ENCODE data around the gene GALR1.
"Not testable (repeated sequence)": the region's sequence is repeated elsewhere in the genome, so short reads cannot be mapped to it uniquely, and the experiment has no call there.

GALR1 gene

GRCh38 chr18:77223221-77223639 lies 26.4 kb upstream of the GALR1 start:
- no peaks in the 10 kb centered on the region for H3K36me3 ChIP-seq (ENCODE audit: control insufficient read depth, insufficient read depth, low read length)
- H3K79me2 ChIP-seq = no peaks in the 10 kb centered on the region
- no peaks in the 10 kb centered on the region for H3K4me1 ChIP-seq
- H3K9me3 ChIP-seq (ENCODE audit: control insufficient read depth, low read length) = no peaks in the 10 kb centered on the region
- TF ChIP-seq, protein P1, sequence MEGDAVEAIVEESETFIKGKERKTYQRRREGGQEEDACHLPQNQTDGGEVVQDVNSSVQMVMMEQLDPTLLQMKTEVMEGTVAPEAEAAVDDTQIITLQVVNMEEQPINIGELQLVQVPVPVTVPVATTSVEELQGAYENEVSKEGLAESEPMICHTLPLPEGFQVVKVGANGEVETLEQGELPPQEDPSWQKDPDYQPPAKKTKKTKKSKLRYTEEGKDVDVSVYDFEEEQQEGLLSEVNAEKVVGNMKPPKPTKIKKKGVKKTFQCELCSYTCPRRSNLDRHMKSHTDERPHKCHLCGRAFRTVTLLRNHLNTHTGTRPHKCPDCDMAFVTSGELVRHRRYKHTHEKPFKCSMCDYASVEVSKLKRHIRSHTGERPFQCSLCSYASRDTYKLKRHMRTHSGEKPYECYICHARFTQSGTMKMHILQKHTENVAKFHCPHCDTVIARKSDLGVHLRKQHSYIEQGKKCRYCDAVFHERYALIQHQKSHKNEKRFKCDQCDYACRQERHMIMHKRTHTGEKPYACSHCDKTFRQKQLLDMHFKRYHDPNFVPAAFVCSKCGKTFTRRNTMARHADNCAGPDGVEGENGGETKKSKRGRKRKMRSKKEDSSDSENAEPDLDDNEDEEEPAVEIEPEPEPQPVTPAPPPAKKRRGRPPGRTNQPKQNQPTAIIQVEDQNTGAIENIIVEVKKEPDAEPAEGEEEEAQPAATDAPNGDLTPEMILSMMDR (IDR thresholded peaks at IDR 0.05) = no peak
- no peak overlapping the region for H3K9ac ChIP-seq
- H3K4me3 ChIP-seq (ENCODE audit: low read depth, low read length) = no peak overlapping the region
- H2AFZ ChIP-seq = no peak overlapping the region
- H3K27ac ChIP-seq = no peak overlapping the region
- H3K4me2 ChIP-seq (ENCODE audit: low read length) = no peak overlapping the region
- H3K27me3 ChIP-seq (ENCODE audit: control insufficient read depth, insufficient read depth, low read length) = no peaks in the 10 kb centered on the region

DNA sequence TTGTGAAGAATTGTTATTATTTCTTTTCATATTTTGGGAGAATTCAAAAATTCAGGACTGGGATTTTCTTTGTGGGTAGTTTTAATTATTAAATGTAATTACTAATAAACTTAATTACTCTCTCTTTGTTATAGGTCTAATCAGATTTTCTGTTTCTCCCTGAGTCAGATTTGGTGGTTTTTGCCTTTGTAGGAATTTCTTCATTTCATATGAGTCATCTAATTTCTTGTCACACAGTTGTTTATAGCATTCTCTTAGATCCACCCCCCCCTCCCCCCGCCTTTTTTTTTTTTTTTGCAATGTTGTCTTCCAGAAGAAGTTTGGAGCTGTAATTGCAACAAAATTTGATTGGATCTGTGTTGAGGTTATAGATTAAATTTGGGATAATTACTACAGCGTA lies 26.0 kb upstream of the GALR1 start:
- Histone ChIP-seq H3K4me2 (ENCODE audit: low read length) (no peak overlapping the region), H3K36me3 (ENCODE audit: control insufficient read depth, insufficient read depth, low read length) (no peaks in the 10 kb centered on the region), H3K27me3 (ENCODE audit: control insufficient read depth, insufficient read depth, low read length) (no peaks in the 10 kb centered on the region), H3K27ac (no peak overlapping the region), H3K4me1 (no peaks in the 10 kb centered on the region), H3K4me3 (ENCODE audit: low read depth, low read length) (no peak overlapping the region), H3K9ac (no peak overlapping the region), H3K9me3 (ENCODE audit: control insufficient read depth, low read length) (no peaks in the 10 kb centered on the region), H3K79me2 (no peaks in the 10 kb centered on the region), H2AFZ (no peak overlapping the region)
- TF ChIP-seq, protein P1 (IDR thresholded peaks at IDR 0.05) = no peak

DNA sequence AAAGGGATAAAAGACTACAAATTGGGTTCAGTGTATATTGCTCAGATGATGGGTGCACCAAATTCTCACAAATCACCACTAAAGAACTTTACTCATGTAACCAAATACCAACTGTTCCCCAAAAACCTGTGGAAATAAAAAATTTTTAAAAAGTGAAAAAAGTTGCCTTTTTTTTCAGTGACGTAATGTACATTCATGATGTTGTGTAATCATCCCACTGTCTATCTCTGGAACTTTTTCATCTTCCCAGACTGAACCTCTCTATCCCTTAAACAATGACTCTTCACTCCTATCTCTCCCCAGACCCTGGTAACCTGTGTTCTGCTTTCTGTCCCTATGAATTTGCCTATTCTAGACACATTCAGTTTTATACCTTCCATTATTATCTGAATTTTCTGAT lies 19.0 kb upstream of the GALR1 start:
- H3K4me1 ChIP-seq = no peaks in the 10 kb centered on the region
- H3K27ac ChIP-seq = no peak overlapping the region
- no peak overlapping the region for H3K9ac ChIP-seq
- no peak overlapping the region for H3K4me3 ChIP-seq (ENCODE audit: low read depth, low read length)
- TF ChIP-seq, protein P1 (IDR thresholded peaks at IDR 0.05) = no peak
- no peak overlapping the region for H2AFZ ChIP-seq
- H3K27me3 ChIP-seq (ENCODE audit: control insufficient read depth, insufficient read depth, low read length) = no peaks in the 10 kb centered on the region
- H3K4me2 ChIP-seq (ENCODE audit: low read length) = no peak overlapping the region
- H3K36me3 ChIP-seq (ENCODE audit: control insufficient read depth, insufficient read depth, low read length) = no peaks in the 10 kb centered on the region
- no peaks in the 10 kb centered on the region for H3K9me3 ChIP-seq (ENCODE audit: control insufficient read depth, low read length)
- no peaks in the 10 kb centered on the region for H3K79me2 ChIP-seq

DNA sequence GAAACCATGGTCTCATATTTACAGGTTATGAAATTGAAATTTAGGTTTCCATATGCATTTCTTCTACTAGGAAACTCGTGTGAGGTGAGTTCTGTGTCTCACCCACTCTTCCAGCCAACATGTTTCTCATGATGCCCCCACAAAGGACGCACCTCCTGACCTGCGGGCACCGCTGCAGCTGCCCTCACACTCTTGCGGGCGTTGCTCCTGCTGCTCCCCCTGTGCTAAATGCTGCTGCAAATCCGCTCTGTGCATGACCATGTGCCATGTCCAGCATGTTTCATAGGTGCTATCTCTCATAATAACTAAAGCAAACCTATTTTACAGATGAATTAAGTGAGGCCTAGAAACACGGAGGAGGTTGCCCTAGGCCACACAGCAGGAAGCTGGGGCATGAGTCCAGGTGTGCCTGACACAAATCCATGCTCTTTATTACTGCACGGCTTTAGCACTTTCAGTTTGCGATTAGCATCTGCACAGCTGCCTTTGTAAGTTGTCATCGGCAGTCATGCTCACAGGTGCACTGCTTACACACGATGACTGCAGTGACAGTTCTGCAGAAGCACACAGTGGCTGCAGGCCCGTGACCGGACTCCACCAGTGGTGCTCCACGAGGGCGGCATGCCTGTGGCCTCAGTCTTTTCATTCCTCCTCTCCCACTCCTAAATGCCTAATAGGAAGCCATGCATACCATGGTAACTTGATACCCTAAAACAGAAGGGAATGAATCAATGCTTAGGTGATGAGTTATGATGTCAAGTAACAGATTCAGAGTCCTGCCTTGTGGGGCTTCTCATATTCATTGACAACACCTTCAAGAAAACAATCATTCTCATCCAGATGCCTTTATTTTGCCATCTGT lies 14.9 kb upstream of the GALR1 start:
- H3K4me2 ChIP-seq (ENCODE audit: low read length) = no peak overlapping the region
- H3K36me3 ChIP-seq (ENCODE audit: control insufficient read depth, insufficient read depth, low read length) = no peaks in the 10 kb centered on the region
- no peaks in the 10 kb centered on the region for H3K27me3 ChIP-seq (ENCODE audit: control insufficient read depth, insufficient read depth, low read length)
- H3K4me1 ChIP-seq = no peaks in the 10 kb centered on the region
- H3K9ac ChIP-seq = no peak overlapping the region
- H3K9me3 ChIP-seq (ENCODE audit: control insufficient read depth, low read length) = no peaks in the 10 kb centered on the region
- TF ChIP-seq, protein P1 (IDR thresholded peaks at IDR 0.05) = no peak
- H3K4me3 ChIP-seq (ENCODE audit: low read depth, low read length) = no peak overlapping the region
- no peaks in the 10 kb centered on the region for H3K79me2 ChIP-seq
- no peak overlapping the region for H2AFZ ChIP-seq
- no peak overlapping the region for H3K27ac ChIP-seq

DNA sequence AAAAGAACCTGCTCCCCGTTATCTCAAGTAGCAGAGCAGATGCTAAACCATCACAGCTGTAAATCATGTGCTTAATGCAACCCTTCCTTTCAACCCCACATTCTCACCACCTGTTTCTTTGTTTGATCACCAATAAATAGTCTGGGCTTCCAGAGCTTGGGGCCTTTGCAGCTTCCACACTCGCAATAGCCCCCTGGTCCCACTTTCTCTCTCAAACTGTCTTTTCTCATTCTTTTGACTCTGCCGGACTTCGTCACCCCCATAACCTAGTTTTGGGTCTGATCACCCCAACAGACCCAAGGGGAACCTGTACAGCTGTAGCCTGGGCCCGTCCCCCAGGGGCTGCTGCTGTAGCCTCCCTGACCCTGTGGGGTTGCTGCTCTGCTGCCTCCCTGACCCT lies 10.4 kb upstream of the GALR1 start:
- H3K36me3 ChIP-seq (ENCODE audit: control insufficient read depth, insufficient read depth, low read length); H3K4me1 ChIP-seq; H2AFZ ChIP-seq; H3K27ac ChIP-seq; H3K9ac ChIP-seq; H3K79me2 ChIP-seq; H3K4me2 ChIP-seq (ENCODE audit: low read length); H3K27me3 ChIP-seq (ENCODE audit: control insufficient read depth, insufficient read depth, low read length); H3K4me3 ChIP-seq (ENCODE audit: low read depth, low read length); H3K9me3 ChIP-seq (ENCODE audit: control insufficient read depth, low read length): not testable (repeated sequence)
